GM12873 (cell line): ENCODE data around the gene PI16.

ENCODE experiments used
- TF ChIP-seq, protein P1 (sequence below): IDR thresholded peaks from 2 replicates; pipeline ENCODE4 v1.5.1; 2012; ENCODE audit warnings: low read depth, mild to moderate bottlenecking, moderate library complexity, low read length, control low read depth; ENCODE audit not compliant: insufficient read depth; ENCODE audit errors: missing control alignments

PI16 gene

DNA sequence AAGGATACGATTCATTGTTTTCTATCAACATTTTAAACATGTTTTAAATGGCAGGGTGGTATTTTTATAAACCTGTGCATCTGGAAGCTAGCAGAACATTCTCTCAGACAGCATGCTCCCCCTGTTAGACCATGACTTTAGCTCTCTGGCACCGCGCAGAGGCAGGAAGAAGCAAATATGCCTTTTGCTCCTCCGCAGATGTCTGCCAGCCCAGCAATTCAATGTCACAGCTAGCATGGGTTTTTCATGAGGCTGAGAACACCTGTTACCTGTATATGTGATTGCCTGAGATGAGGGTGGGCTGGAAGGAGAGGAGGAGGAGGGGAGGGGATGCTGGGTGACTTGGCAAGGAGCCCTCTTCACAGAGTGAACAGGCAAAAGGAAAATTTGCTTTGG, 24.8 kb downstream of the PI16 start:
- TF ChIP-seq, protein P1, sequence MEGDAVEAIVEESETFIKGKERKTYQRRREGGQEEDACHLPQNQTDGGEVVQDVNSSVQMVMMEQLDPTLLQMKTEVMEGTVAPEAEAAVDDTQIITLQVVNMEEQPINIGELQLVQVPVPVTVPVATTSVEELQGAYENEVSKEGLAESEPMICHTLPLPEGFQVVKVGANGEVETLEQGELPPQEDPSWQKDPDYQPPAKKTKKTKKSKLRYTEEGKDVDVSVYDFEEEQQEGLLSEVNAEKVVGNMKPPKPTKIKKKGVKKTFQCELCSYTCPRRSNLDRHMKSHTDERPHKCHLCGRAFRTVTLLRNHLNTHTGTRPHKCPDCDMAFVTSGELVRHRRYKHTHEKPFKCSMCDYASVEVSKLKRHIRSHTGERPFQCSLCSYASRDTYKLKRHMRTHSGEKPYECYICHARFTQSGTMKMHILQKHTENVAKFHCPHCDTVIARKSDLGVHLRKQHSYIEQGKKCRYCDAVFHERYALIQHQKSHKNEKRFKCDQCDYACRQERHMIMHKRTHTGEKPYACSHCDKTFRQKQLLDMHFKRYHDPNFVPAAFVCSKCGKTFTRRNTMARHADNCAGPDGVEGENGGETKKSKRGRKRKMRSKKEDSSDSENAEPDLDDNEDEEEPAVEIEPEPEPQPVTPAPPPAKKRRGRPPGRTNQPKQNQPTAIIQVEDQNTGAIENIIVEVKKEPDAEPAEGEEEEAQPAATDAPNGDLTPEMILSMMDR: peak; percentile 78

DNA sequence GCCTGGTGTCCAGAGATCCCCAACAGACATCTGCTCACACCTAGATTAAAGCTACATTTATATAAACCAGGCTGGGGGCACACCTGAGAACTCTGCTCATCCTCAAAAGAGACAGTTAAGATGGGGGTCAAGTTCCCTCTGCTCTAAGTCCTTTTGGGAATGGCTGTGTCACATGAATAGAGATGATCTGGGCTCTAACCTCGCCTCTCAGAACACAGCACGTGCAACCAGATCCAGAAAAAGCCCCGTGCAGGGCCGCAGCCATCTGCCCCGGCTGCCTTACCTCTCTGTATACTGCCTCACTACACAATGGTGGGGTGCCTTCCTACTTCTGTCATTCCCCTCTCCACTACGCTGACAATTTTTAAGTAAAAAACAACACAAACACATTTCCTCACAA, 25.6 kb downstream of the PI16 start:
- TF ChIP-seq, protein P1: no peak

DNA sequence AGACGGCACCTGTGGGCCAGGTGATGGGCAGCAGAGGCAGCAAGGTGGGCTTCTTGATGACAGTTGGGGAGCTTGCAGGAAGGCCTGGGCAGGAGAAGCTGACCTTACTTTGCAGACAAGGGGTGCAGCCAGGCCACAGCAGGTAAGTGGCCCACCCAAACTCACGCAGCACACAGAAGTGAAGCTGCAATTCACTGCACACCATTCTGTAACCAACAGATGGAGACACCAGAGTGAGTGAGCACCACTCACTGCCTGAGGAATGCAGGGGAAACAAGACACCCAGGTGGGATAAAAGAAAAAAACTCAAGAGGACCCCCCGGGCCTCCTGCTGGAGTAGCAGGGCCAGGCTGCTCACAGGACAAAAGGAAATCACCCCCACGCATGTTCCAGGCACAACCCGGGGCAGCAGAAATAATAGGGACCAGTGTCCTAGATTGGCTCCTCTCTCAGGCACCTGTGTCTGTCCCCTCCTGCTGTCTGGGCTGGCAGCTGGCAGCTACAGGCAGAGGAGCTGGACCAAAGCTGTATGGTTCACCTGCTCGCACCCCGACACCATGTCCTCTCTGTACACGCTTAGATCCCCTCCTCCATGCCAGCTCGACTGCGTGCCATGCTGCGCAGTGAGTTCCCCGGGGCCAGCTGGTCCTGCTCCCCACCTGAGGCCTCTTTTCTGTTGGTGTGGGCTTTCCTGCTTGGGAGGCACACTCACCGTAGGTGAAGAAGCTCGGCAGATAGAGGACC, 26.5 kb downstream of the PI16 start:
- TF ChIP-seq, protein P1: no peak

DNA sequence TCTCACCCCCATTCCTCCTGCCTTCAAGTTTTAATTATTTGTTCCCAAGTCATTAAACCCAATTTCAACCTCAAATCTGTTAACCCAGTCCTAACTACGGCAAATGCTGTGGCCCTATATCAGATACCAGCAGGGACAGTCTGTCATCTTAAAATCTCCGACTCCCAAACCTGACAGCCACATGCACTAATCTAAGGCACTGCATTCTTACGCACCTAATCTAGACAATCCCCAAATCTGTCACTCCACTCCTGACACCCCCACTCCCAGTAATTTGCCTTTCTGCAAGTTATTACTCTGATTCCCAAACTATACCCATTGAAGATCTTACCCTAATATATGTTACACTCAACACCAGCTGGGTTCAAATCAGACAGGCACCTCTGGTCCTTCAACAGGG, 29.0 kb downstream of the PI16 start:
- TF ChIP-seq, protein P1: no peak

DNA sequence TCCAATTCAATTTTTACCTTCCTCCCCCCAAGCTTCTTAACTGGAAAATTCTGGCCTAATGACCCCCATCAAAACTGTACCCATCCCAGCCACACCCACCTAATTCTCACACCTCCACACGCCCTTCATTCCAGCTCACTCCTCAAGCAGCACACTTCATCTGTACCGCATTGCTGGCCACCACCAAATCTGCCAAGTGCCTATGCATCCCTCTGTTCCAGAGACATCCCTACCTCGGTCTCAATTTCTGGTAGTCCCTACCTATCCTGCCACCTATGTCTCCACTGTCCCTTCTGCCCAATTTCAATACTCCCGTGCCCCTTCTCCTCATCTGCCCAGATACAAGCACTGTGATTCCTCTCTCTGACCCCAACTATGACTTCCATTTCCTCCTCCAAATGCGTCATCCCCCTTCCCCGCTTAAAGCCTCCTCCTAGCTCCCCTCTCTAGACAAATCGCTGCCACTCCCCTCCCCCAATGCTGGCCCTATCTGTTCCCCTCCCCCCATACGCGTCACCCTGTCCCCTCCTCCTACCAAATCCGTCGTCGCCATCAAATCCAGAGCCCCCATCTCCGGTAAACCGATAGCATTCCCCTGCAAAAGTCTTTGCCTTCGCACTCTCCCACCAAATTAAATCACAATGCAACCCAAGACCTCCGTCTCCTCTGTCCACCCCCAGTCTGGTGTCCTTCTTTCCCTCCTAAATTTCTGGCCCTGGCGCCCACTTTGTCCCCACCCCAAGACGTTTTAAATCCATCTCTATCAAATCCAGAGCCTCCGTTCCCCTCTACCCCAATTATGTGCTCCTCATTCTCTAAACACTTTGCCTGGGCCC, 30.3 kb downstream of the PI16 start:
- TF ChIP-seq, protein P1: no peak

DNA sequence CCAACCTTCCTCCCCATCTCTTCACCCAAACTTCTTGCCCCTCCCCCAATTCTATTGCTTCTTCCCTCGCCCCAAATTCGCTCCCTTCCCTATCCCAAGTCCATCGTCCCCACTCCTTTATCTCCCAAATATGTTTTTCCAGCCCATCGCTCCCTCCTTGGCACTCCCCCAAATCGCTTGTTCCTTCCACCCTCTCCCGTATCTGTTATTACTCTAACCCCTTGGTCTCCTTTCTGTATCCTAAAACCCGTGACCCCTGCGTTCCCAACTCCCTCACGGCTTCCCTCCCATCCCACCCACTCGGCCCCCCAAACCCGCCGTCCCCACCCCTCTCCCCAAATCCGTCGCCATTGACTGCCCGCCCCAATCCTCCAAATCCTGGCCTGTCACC, 30.9 kb downstream of the PI16 start:
- TF ChIP-seq, protein P1: no peak
